Peyer's patch (tissue), 4 donors: ENCODE results near the gene BACH2. TPM values are rescaled to one million over a fixed set of nuclear protein-coding genes. Genes with fewer than 3 reads are reported as not detected.

Experiments used
- DNase-seq, 3 donors: peaks; one replicate each; pipeline ENCODE4 v3.0.0-alpha.2; 2017 to 2019
- H3K27ac ChIP-seq, 4 donors: fragments of 200-600 bp; sonication (generic); one replicate each; pipeline ENCODE4 v1.5.1; 2016 to 2019
- H3K27me3 ChIP-seq, 2 donors: fragments of 200-600 bp; sonication (generic); one replicate each; pipeline ENCODE4 v1.5.1; 2019
- H3K36me3 ChIP-seq, 3 donors: fragments of 200-600 bp; sonication (generic); one replicate each; pipeline ENCODE4 v1.5.1; 2016 to 2019
- H3K4me1 ChIP-seq, 4 donors: fragments of 200-600 bp; sonication (generic); one replicate each; pipeline ENCODE4 v1.5.1; 2016 to 2019
- H3K4me3 ChIP-seq, 4 donors: fragments of 200-600 bp; sonication (generic); 1 replicate in 3 of 4; 2 replicates in 1 of 4; pipeline ENCODE4 v1.5.1; 2016 to 2019; ENCODE audit warnings: mild to moderate bottlenecking in 1 of 4
- H3K9me3 ChIP-seq, 4 donors: fragments of 200-600 bp; sonication (generic); one replicate each; pipeline ENCODE4 v1.5.1; 2016 to 2019; ENCODE audit warnings: mild to moderate bottlenecking in 1 of 4
- CTCF ChIP-seq, 6 experiments: fragments of 450-650 bp in 4 of 6; fragments of 200-600 bp in 2 of 6; sonication (generic) in 1 of 6; IDR thresholded peaks; one replicate each; pipeline ENCODE4 v1.5.1; 2017 to 2019; ENCODE audit warnings: antibody characterized with exemption in 6 of 6, mild to moderate bottlenecking in 3 of 6, moderate library complexity in 1 of 6
- POLR2A ChIP-seq, 2 donors: fragments of 450-650 bp; IDR thresholded peaks; one replicate each; pipeline ENCODE4 v1.5.1; 2017; ENCODE audit warnings: antibody characterized with exemption in 2 of 2, mild to moderate bottlenecking in 2 of 2, moderate library complexity in 2 of 2
- total RNA-seq, 4 donors: library from RNA; depleted of rRNA; stranded (reverse); fragments of >200 nt; gene quantifications; one replicate each; pipeline ENCODE4 v1.1.0, GENCODE V29; 2016

The BACH2 gene
- total RNA-seq, 4 donors from 2014 or later = 0.18 to 26.4 (median 8.2) TPM

DNA sequence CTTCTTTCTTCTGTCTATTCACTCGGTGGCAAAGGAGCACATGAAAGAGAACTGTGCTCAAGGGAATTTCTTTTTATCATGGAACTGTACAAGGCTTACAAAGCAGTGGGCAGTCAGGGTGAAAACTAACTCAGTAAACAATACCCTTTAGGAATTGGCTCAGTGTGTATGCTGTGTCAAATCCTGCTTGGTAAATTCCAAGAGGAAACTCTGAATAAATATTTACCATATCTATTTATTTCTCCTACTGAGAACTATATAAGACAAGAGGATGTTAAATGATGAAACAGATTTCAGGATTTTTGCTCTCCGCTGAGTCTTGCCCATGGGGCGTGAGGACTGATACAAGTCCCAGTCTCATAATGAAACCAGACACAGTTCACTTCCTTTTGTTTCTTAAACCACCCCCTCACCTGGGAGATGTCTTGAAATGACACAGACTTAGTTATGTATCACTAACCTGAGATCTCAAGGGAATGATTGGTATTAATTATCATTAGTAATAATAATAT lies 188.8 kb downstream of the BACH2 start:
- Histone ChIP-seq H3K4me3 (no peak overlapping the region), H3K9me3 (no peaks in the 10 kb centered on the region), H3K27ac (peak overlapping the region in 1 of 4 donors; percentile 27), H3K4me1 (peaks cover 0 to 4% (median 2%) of the 10 kb centered on the region in 4 donors), H3K36me3 (no peaks in the 10 kb centered on the region), H3K27me3 (no peaks in the 10 kb centered on the region)
- DNase-seq = peak in 1 of 3 donors; percentile 48
- TF ChIP-seq POLR2A (IDR thresholded peaks at IDR 0.05) (no peak), CTCF (IDR thresholded peaks at IDR 0.05) (no peak)

DNA sequence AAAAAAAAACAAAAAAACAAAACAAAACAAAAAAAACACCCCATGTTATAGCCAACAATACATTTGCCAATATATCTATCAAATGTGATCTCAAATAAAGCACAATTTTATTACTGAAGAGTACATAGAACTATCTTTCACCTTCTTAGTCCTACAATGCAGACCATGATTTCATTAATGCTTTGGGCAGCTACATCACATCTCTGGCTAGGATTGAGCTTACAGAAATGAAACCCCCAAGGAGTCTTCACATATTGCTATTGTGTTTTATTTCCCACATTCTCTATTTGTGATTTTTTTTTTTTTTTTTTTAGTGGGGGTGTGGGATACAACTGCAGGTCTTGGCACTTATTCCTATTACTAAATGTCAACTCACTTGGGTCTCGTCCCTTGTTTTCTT lies 189.3 kb downstream of the BACH2 start:
- Histone ChIP-seq H3K9me3 (no peaks in the 10 kb centered on the region), H3K27me3 (no peaks in the 10 kb centered on the region), H3K4me3 (no peak overlapping the region), H3K4me1 (peaks cover 0 to 4% (median 2%) of the 10 kb centered on the region in 4 donors), H3K27ac (peak overlapping the region in 1 of 4 donors; percentile 27), H3K36me3 (no peaks in the 10 kb centered on the region)
- TF ChIP-seq POLR2A (IDR thresholded peaks at IDR 0.05) = no peak
- TF ChIP-seq CTCF (IDR thresholded peaks at IDR 0.05) = no peak
- no peak for DNase-seq

DNA sequence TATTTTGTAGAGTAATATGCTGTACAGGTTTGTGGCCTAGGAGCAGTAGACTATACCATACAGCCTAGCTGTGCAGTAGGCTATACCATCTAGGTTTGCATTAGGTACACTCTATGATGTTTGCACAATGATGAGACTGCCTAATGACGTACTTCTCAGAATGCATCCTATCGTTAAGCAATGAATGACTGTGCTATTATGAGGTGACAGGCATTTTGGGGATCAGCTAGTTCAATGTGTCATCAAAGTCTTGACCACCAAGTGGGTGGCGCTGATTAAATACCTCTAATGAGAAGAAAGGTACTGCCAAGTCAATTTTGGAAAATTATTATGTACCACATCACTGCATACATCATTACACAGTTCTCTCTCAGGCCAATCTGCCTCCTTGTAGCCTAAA lies 190.2 kb downstream of the BACH2 start:
- Histone ChIP-seq H3K4me1 (peaks cover 0 to 4% (median 2%) of the 10 kb centered on the region in 4 donors), H3K27me3 (no peaks in the 10 kb centered on the region), H3K36me3 (no peaks in the 10 kb centered on the region), H3K9me3 (no peaks in the 10 kb centered on the region), H3K4me3 (no peak overlapping the region), H3K27ac (no peak overlapping the region)
- TF ChIP-seq POLR2A (IDR thresholded peaks at IDR 0.05) = no peak
- TF ChIP-seq CTCF (IDR thresholded peaks at IDR 0.05) = no peak
- DNase-seq = no peak

- Histone ChIP-seq H3K36me3 (no peaks in the 10 kb centered on the region), H3K4me1 (peaks cover 0 to 4% (median 2%) of the 10 kb centered on the region in 4 donors), H3K27ac (no peak overlapping the region), H3K9me3 (no peaks in the 10 kb centered on the region), H3K4me3 (no peak overlapping the region), H3K27me3 (no peaks in the 10 kb centered on the region)
- no peak for DNase-seq
- TF ChIP-seq POLR2A (IDR thresholded peaks at IDR 0.05) (no peak), CTCF (IDR thresholded peaks at IDR 0.05) (no peak)
Observed at GRCh38 chr6:90105506-90106170, 191.0 kb downstream of the BACH2 start.

GRCh38 chr6:90103056-90103800 lies 193.4 kb downstream of the BACH2 start:
- Histone ChIP-seq H3K9me3 (no peaks in the 10 kb centered on the region), H3K4me3 (peak overlapping the region in 1 of 4 donors; percentile 10), H3K27me3 (no peaks in the 10 kb centered on the region), H3K4me1 (peaks cover 0 to 3% (median 0%) of the 10 kb centered on the region in 4 donors), H3K36me3 (no peaks in the 10 kb centered on the region), H3K27ac (peak overlapping the region in 1 of 4 donors; percentile 40)
- DNase-seq = peak in 1 of 3 donors; percentile 45
- TF ChIP-seq POLR2A (IDR thresholded peaks at IDR 0.05) (no peak), CTCF (IDR thresholded peaks at IDR 0.05) (no peak)
